Central memory CD8-positive, alpha-beta T cell (primary cell): ENCODE results near the gene ABLIM1.
A peak's percentile ranks its signal among the peaks of the same experiment; 100 is the strongest.

Source experiments
- ATAC-seq: fragments of 150-1000 bp; cut with Tn5 transposase; replicated peaks from 2 replicates; pipeline ENCODE4 v1.10.0; 2022; ENCODE audit warnings: mild to moderate bottlenecking, moderate FRiP score, moderate number of reproducible peaks; ENCODE audit not compliant: poor library complexity, severe bottlenecking; ENCODE audit errors: extremely low read depth
- DNase-seq, 2 donors: peaks; one replicate each; pipeline ENCODE4 v3.0.0; 2021; ENCODE audit warnings: low spot score in 2 of 2
- H3K27ac Mint-ChIP-seq: one replicate; pipeline ENCODE4 v1.8.0; 2022; ENCODE audit warnings: low read depth, mild to moderate bottlenecking, moderate library complexity, mixed read lengths
- H3K27me3 Mint-ChIP-seq: one replicate; pipeline ENCODE4 v1.8.0; 2022; ENCODE audit warnings: mixed read lengths
- H3K36me3 Mint-ChIP-seq: one replicate; pipeline ENCODE4 v1.8.0; 2022; ENCODE audit warnings: mild to moderate bottlenecking, moderate library complexity, mixed read lengths; ENCODE audit not compliant: insufficient read depth
- H3K4me1 Mint-ChIP-seq: one replicate; pipeline ENCODE4 v1.8.0; 2022; ENCODE audit warnings: mixed read lengths
- H3K4me3 Mint-ChIP-seq: one replicate; pipeline ENCODE4 v1.8.0; 2022; ENCODE audit warnings: mild to moderate bottlenecking, moderate library complexity, mixed read lengths
- H3K9me3 Mint-ChIP-seq: one replicate; pipeline ENCODE4 v1.8.0; 2022; ENCODE audit warnings: mixed read lengths

The ABLIM1 gene

GRCh38 chr10:114472877-114473253 lies 185.2 kb downstream of the ABLIM1 start:
- Mint-ChIP-seq H3K36me3 (peaks cover 18% of the 10 kb centered on the region), H3K4me1 (peaks cover 17% of the 10 kb centered on the region), H3K9me3 (no peaks in the 10 kb centered on the region), H3K27me3 (no peaks in the 10 kb centered on the region), H3K27ac (no peak overlapping the region), H3K4me3 (no peak overlapping the region)
- DNase-seq, result no peak
- no peak for ATAC-seq

GRCh38 chr10:114471906-114472876 lies 185.9 kb downstream of the ABLIM1 start:
- Mint-ChIP-seq H3K4me1 (peaks cover 17% of the 10 kb centered on the region), H3K4me3 (no peak overlapping the region), H3K27me3 (no peaks in the 10 kb centered on the region), H3K27ac (no peak overlapping the region), H3K9me3 (no peaks in the 10 kb centered on the region), H3K36me3 (peaks cover 18% of the 10 kb centered on the region)
- DNase-seq (no peak), ATAC-seq (no peak)

GRCh38 chr10:114470956-114471905 lies 186.8 kb downstream of the ABLIM1 start:
- Mint-ChIP-seq H3K4me3 (no peak overlapping the region), H3K27ac (no peak overlapping the region), H3K36me3 (peaks cover 19% of the 10 kb centered on the region), H3K4me1 (peaks cover 17% of the 10 kb centered on the region), H3K27me3 (no peaks in the 10 kb centered on the region), H3K9me3 (no peaks in the 10 kb centered on the region)
- ATAC-seq, result peak; percentile 78
- peak; percentile 40 to 47 for DNase-seq

DNA sequence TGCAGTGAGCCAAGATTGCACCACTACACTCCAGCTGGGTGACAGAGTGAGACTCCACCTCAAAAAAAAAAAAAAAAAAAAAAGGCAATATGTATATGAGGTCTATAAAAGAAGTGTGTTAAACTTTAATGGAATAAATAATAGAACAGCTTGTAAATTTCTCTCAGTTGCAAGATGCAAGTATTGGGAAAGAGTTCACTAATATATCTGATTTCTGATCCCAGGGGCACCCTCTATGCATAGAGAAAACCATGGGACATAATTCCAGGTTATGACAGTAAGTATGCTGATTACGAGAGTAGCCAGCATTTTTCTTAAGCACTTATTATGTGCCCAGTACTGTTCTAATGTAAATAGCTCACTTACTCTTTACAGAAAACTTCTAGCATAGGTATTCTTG lies 187.7 kb downstream of the ABLIM1 start:
- no peak overlapping the region for H3K4me3 Mint-ChIP-seq
- ATAC-seq (no peak), DNase-seq (no peak)
- no peaks in the 10 kb centered on the region for H3K27me3 Mint-ChIP-seq
- no peaks in the 10 kb centered on the region for H3K9me3 Mint-ChIP-seq
- H3K27ac Mint-ChIP-seq, result no peak overlapping the region
- H3K36me3 Mint-ChIP-seq, result peaks cover 23% of the 10 kb centered on the region
- H3K4me1 Mint-ChIP-seq, result peaks cover 13% of the 10 kb centered on the region

DNA sequence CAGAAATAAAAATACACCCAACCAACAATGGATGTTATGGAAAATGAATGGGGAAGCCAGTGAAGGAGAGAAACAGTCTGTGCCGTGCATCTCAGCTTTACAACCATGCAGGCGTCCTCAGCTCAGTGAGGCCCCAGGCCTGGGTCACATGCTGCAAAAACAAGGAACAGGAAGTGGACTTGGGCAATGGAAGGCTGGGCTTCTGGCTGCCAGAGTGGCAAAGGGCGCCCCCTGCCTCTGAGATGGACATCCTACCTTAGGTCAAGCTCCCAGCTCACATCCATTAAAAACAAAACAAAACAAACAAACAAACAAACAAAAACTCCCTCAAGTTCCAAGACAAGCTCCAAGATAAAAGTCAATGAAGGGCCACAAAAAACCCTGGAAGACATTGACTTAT lies 199.1 kb downstream of the ABLIM1 start:
- no peak overlapping the region for H3K27ac Mint-ChIP-seq
- H3K4me3 Mint-ChIP-seq, result no peak overlapping the region
- peaks cover 47% of the 10 kb centered on the region for H3K36me3 Mint-ChIP-seq
- H3K4me1 Mint-ChIP-seq, result peaks cover 6% of the 10 kb centered on the region
- no peaks in the 10 kb centered on the region for H3K27me3 Mint-ChIP-seq
- no peak for ATAC-seq
- no peak for DNase-seq
- H3K9me3 Mint-ChIP-seq, result no peaks in the 10 kb centered on the region

- Mint-ChIP-seq H3K9me3 (no peaks in the 10 kb centered on the region), H3K4me1 (peaks cover 8% of the 10 kb centered on the region), H3K27ac (no peak overlapping the region), H3K4me3 (no peak overlapping the region), H3K36me3 (peaks cover 44% of the 10 kb centered on the region), H3K27me3 (no peaks in the 10 kb centered on the region)
- DNase-seq (no peak), ATAC-seq (no peak)
Observed at GRCh38 chr10:114458216-114458920, 199.7 kb downstream of the ABLIM1 start.

DNA sequence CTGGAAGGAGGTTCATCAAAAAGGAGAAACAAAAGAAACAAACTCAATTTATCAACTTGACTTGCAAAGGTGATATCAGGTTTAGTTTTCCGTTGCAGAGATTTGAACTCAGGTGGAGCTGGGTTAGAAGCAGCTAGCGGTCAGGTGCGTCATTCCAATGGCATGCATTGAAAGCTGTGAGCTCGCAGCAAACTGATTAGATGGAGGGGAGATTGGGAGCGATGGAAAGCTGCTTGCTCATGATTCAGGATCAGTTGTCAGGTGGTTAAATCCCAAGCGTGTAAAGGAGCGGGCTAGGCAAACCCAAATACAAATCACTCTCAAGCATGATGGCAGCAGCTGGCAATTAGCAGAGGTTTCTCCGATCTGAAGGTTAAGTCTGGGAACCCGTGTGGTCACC lies 204.5 kb downstream of the ABLIM1 start:
- ATAC-seq (no peak), DNase-seq (no peak)
- H3K27ac Mint-ChIP-seq, result no peak overlapping the region
- no peaks in the 10 kb centered on the region for H3K9me3 Mint-ChIP-seq
- no peak overlapping the region for H3K4me3 Mint-ChIP-seq
- H3K27me3 Mint-ChIP-seq, result no peaks in the 10 kb centered on the region
- H3K36me3 Mint-ChIP-seq, result peaks cover 33% of the 10 kb centered on the region
- H3K4me1 Mint-ChIP-seq, result peaks cover 7% of the 10 kb centered on the region

DNA sequence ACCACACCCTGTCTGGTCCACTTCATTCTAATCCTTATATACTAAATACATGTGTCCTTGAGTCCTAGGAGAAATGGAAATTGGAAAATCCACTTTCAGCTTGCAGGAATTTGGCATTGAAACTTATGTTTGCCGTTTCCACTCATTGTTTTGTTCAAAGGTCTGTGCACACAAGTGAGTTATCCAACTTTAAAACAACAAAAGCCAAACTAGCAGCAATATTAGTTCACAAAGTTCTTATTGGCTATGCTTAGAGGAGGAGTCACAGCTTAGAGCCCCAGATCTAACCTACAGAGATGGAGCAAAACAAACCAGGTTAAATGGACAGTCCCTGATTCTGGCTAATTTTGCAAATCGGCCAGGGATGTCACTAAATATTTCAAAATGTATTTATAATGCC lies 209.2 kb downstream of the ABLIM1 start:
- no peak for ATAC-seq
- H3K36me3 Mint-ChIP-seq, result peaks cover 33% of the 10 kb centered on the region
- H3K27me3 Mint-ChIP-seq, result no peaks in the 10 kb centered on the region
- H3K27ac Mint-ChIP-seq, result no peak overlapping the region
- H3K9me3 Mint-ChIP-seq, result no peaks in the 10 kb centered on the region
- no peak overlapping the region for H3K4me3 Mint-ChIP-seq
- DNase-seq, result no peak
- H3K4me1 Mint-ChIP-seq, result peaks cover 7% of the 10 kb centered on the region

- H3K4me1 Mint-ChIP-seq, result no peaks in the 10 kb centered on the region
- peaks cover 44% of the 10 kb centered on the region for H3K36me3 Mint-ChIP-seq
- no peak overlapping the region for H3K4me3 Mint-ChIP-seq
- H3K27me3 Mint-ChIP-seq, result no peaks in the 10 kb centered on the region
- ATAC-seq, result no peak
- H3K27ac Mint-ChIP-seq, result no peak overlapping the region
- no peaks in the 10 kb centered on the region for H3K9me3 Mint-ChIP-seq
- DNase-seq, result no peak
Observed at GRCh38 chr10:114445332-114445731, 212.7 kb downstream of the ABLIM1 start.

GRCh38 chr10:114444819-114445218 lies 213.3 kb downstream of the ABLIM1 start:
- no peak for ATAC-seq
- Mint-ChIP-seq H3K4me1 (no peaks in the 10 kb centered on the region), H3K4me3 (no peak overlapping the region), H3K36me3 (peaks cover 46% of the 10 kb centered on the region), H3K27ac (no peak overlapping the region), H3K27me3 (no peaks in the 10 kb centered on the region), H3K9me3 (no peaks in the 10 kb centered on the region)
- no peak for DNase-seq

DNA sequence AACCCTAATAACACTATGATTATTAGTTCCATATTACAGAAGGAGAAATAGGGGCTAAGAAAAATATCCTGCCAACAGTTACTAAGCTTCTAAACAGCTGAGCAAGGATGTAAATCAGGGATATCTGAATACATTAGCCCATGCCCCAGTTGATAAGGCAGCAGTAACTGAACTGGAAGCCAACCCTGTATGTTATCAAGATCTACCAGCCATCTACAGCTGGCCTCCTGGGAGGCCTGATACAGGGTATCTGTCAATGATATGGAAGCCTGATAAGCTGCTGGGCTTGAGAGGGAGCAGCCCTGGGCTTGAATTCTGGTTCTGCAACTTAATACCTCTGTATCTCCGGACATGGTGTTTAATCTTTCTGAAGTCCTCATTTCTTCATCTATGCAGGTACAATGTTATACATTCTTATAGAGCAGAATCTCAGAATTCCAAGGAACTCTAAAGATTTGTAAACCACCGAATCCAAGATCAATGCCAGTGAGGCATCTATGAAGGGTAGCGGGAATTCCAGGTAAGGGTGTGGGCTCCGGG lies 215.9 kb downstream of the ABLIM1 start:
- no peak overlapping the region for H3K4me3 Mint-ChIP-seq
- no peak overlapping the region for H3K27ac Mint-ChIP-seq
- H3K36me3 Mint-ChIP-seq, result peaks cover 61% of the 10 kb centered on the region

GRCh38 chr10:114441107-114441506 lies 217.0 kb downstream of the ABLIM1 start:
- DNase-seq, result no peak
- peaks cover 65% of the 10 kb centered on the region for H3K36me3 Mint-ChIP-seq
- no peak overlapping the region for H3K4me3 Mint-ChIP-seq
- no peaks in the 10 kb centered on the region for H3K27me3 Mint-ChIP-seq
- no peak for ATAC-seq
- no peaks in the 10 kb centered on the region for H3K9me3 Mint-ChIP-seq
- H3K4me1 Mint-ChIP-seq, result no peaks in the 10 kb centered on the region
- H3K27ac Mint-ChIP-seq, result no peak overlapping the region

More for the DNA sequence above, 215.9 kb downstream of the ABLIM1 start:
- no peaks in the 10 kb centered on the region for H3K9me3 Mint-ChIP-seq
- no peaks in the 10 kb centered on the region for H3K4me1 Mint-ChIP-seq
- no peak for ATAC-seq
- no peak for DNase-seq
- H3K27me3 Mint-ChIP-seq, result no peaks in the 10 kb centered on the region
